ENCODE data around the gene PXMP2. TPM values are rescaled to one million over a fixed set of nuclear protein-coding genes. Genes with fewer than 3 reads are reported as not detected.

The PXMP2 gene
- total RNA-seq, 1 donor from 2014 or later, result 18.6 TPM

DNA sequence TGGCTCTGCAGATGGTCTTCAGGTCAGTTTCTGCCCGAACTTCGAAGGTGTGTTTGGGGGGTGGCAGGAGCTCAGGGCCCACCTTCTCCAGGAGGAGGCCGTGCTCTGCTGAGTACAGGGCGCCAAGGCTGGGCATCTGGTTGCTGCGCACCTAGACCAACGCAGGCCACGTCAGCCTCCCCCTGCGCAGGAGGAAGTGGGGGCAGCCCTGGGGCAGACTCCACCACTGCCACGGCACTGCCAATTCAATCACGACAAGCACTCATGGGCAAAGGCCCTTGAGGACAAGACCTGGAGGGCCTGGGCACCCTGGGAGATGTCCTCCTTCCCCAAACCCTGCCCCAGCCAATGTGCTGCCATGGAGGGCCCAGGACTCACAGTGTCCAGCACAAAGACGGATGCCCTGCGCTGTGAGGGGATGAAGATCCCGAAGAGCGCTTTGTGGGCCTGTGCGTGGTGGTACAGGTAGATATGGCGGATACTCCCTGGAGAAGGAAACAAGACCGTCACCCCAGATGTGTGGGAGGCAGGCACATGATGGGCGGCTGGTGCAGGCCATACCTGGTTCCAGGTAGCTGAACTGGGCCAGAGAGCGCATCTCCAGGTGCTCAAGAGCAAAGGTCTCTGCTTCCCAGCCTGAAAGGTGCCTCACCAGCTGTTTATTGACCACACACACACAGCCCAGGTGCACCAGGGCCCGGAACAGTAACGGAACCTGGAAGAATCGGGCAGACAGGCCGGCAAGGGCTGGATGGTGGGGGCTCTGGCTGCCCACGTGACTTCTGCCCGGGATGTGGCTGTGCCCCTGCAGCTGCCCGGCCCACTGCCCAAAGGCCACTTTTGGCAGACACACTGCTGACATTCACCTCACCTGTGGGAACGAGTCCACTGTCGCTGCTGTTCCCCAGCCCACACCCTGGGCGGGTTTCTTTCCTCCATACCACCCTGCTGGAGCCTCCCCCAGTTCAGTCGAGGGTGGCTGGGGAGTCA, 44.2 kb upstream of the PXMP2 start:
- TF ChIP-seq EZH2 (IDR thresholded peaks at IDR 0.05) (no peak), EZH2phosphoT487 (IDR thresholded peaks at IDR 0.05) (no peak)
- TF ChIP-seq, protein P1, sequence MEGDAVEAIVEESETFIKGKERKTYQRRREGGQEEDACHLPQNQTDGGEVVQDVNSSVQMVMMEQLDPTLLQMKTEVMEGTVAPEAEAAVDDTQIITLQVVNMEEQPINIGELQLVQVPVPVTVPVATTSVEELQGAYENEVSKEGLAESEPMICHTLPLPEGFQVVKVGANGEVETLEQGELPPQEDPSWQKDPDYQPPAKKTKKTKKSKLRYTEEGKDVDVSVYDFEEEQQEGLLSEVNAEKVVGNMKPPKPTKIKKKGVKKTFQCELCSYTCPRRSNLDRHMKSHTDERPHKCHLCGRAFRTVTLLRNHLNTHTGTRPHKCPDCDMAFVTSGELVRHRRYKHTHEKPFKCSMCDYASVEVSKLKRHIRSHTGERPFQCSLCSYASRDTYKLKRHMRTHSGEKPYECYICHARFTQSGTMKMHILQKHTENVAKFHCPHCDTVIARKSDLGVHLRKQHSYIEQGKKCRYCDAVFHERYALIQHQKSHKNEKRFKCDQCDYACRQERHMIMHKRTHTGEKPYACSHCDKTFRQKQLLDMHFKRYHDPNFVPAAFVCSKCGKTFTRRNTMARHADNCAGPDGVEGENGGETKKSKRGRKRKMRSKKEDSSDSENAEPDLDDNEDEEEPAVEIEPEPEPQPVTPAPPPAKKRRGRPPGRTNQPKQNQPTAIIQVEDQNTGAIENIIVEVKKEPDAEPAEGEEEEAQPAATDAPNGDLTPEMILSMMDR (IDR thresholded peaks at IDR 0.05), result no peak
- no peak for DNase-seq (ENCODE audit: low spot score)
- Histone ChIP-seq H3F3A (ENCODE audit: low read depth) (peaks cover 14% of the 10 kb centered on the region), H3K4me1 (no peaks in the 10 kb centered on the region), H4K20me1 (ENCODE audit: low read depth) (peaks cover 13% of the 10 kb centered on the region), H3K36me3 (no peaks in the 10 kb centered on the region), H3K79me2 (ENCODE audit: low read depth) (no peaks in the 10 kb centered on the region), H3K27ac (no peak overlapping the region), H2AFZ (replicated peaks) (no peak overlapping the region), H3K4me3 (no peak overlapping the region), H3K27me3 (no peaks in the 10 kb centered on the region), H3K9me3 (ENCODE audit: low read depth) (no peaks in the 10 kb centered on the region), H3K4me2 (no peak overlapping the region), H3K9ac (no peak overlapping the region)
- Mint-ChIP-seq H3K27ac (no peak overlapping the region), H3K4me1 (no peaks in the 10 kb centered on the region), H3K9me3 (no peaks in the 10 kb centered on the region), H3K4me3 (no peak overlapping the region), H3K36me3 (peaks cover 38% of the 10 kb centered on the region), H3K27me3 (ENCODE audit: insufficient read depth, low read depth) (peaks cover 7% of the 10 kb centered on the region)

DNA sequence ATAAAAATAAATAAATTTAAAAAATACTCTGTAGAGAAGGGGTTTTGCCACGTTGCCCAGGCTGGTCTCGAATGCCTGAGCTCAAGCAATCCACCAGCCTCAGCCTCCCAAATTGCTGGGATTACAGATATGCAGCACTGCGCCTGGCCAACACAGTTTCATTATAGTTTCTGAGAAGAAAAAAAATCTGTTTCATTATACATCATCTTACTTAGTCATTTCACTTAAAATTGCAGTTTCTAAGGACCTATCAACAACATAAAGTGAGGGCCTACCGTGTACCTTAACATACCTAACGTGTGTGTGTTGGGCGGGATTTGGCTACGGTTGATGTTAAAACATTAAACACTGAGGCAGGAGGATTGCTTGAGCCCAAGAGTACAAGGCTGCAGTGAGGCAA, 40.5 kb upstream of the PXMP2 start:
- H3K4me2 ChIP-seq, result no peak overlapping the region
- H3K4me3 Mint-ChIP-seq, result no peak overlapping the region
- no peaks in the 10 kb centered on the region for H3F3A ChIP-seq (ENCODE audit: low read depth)
- no peak overlapping the region for H3K4me3 ChIP-seq
- TF ChIP-seq, protein P1 (IDR thresholded peaks at IDR 0.05), result no peak
- TF ChIP-seq EZH2phosphoT487 (IDR thresholded peaks at IDR 0.05), result no peak
- TF ChIP-seq EZH2 (IDR thresholded peaks at IDR 0.05), result no peak
- H3K4me1 ChIP-seq, result no peaks in the 10 kb centered on the region
- H3K79me2 ChIP-seq (ENCODE audit: low read depth), result no peaks in the 10 kb centered on the region
- DNase-seq (ENCODE audit: low spot score), result no peak
- H3K27ac Mint-ChIP-seq, result no peak overlapping the region
- no peaks in the 10 kb centered on the region for H3K9me3 Mint-ChIP-seq
- H3K4me1 Mint-ChIP-seq, result no peaks in the 10 kb centered on the region
- no peaks in the 10 kb centered on the region for H3K27me3 ChIP-seq
- no peaks in the 10 kb centered on the region for H3K36me3 ChIP-seq
- peaks cover 6% of the 10 kb centered on the region for H3K27me3 Mint-ChIP-seq (ENCODE audit: insufficient read depth, low read depth)
- no peak overlapping the region for H2AFZ ChIP-seq (replicated peaks)
- H3K27ac ChIP-seq, result no peak overlapping the region
- peaks cover 34% of the 10 kb centered on the region for H3K36me3 Mint-ChIP-seq
- H3K9me3 ChIP-seq (ENCODE audit: low read depth), result no peaks in the 10 kb centered on the region
- H3K9ac ChIP-seq, result no peak overlapping the region
- H4K20me1 ChIP-seq (ENCODE audit: low read depth), result peaks cover 12% of the 10 kb centered on the region

- no peaks in the 10 kb centered on the region for H3K4me1 Mint-ChIP-seq
- no peak overlapping the region for H3K4me3 Mint-ChIP-seq
- Histone ChIP-seq H3K4me1 (no peaks in the 10 kb centered on the region), H3K4me2 (no peak overlapping the region), H3K4me3 (no peak overlapping the region), H3K79me2 (ENCODE audit: low read depth) (no peaks in the 10 kb centered on the region), H3K36me3 (no peaks in the 10 kb centered on the region), H2AFZ (replicated peaks) (no peak overlapping the region), H4K20me1 (ENCODE audit: low read depth) (peaks cover 6% of the 10 kb centered on the region), H3K27ac (no peak overlapping the region), H3K27me3 (no peaks in the 10 kb centered on the region), H3K9ac (no peak overlapping the region), H3K9me3 (ENCODE audit: low read depth) (no peaks in the 10 kb centered on the region), H3F3A (ENCODE audit: low read depth) (no peaks in the 10 kb centered on the region)
- H3K9me3 Mint-ChIP-seq, result no peaks in the 10 kb centered on the region
- DNase-seq (ENCODE audit: low spot score), result no peak
- peaks cover 6% of the 10 kb centered on the region for H3K27me3 Mint-ChIP-seq (ENCODE audit: insufficient read depth, low read depth)
- H3K36me3 Mint-ChIP-seq, result peaks cover 39% of the 10 kb centered on the region
- TF ChIP-seq EZH2phosphoT487 (IDR thresholded peaks at IDR 0.05), result no peak
- no peak for TF ChIP-seq EZH2 (IDR thresholded peaks at IDR 0.05)
- TF ChIP-seq, protein P1 (IDR thresholded peaks at IDR 0.05), result no peak
- H3K27ac Mint-ChIP-seq, result no peak overlapping the region
Measured at GRCh38 chr12:132647858-132648257, 39.5 kb upstream of the PXMP2 start.

Data from neural progenitor cell (in vitro differentiated cells).